GM19328 (cell line): ENCODE measurements around the gene CYB5R3.
"Not testable (repeated sequence)": the region's sequence is repeated elsewhere in the genome, so short reads cannot be mapped to it uniquely, and the experiment has no call there.

Source experiments
- ATAC-seq: cut with Tn5 transposase; IDR thresholded peaks from one replicate; pipeline ENCODE4 v1.9.1; 2021; ENCODE audit warnings: mild to moderate bottlenecking, moderate library complexity; ENCODE audit not compliant: unreplicated experiment

The CYB5R3 gene

DNA sequence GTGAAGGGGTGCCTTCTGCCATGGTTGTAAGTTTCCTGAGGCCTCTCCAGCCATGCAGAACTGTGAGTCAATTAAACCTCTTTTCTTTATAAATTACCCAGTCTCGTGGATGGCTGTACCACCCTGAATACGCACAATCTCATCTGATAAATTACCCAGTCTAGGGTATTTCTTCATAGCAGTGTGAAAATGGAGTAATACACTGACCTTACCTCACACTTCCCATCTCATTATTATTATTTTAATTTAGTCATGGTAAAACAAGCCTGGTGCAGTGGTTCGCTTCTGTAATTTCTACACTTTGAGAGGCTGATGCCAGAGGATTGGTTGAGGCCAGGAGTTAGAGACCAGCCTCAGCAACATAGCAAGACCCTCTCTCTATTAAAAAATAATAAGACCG lies 30.5 kb upstream of the CYB5R3 start:
- ATAC-seq: no peak

GRCh38 chr22:42678894-42679293 lies 29.7 kb upstream of the CYB5R3 start:
- ATAC-seq: no peak

GRCh38 chr22:42677936-42678335 lies 28.7 kb upstream of the CYB5R3 start:
- not testable (repeated sequence) for ATAC-seq

DNA sequence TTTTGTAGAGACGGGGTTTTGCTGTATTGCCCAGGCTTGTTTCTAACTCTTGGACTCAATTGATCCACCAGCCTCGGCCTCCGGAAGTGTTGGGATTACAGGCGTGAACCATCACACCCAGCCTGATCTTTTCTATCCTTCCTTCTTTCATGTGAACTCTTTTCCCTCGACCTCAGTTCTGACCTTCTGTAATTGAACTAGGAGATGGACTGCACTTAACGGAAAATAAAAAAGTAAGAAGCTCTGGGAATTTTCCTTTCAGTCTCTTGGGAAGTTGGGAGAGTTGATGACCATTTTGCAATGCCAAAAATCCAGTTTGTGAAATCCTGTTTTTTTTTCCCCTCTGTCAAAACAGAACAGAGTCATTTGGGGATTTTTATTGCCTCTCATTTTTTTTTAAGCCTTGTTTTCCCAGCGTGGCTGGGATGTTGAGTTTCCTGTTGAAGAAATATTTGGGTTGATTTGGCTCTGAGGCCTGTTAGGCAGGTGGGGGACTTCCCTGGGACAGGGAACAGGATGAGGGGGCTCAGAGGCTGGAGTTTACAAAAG lies 26.9 kb upstream of the CYB5R3 start:
- ATAC-seq: no peak

DNA sequence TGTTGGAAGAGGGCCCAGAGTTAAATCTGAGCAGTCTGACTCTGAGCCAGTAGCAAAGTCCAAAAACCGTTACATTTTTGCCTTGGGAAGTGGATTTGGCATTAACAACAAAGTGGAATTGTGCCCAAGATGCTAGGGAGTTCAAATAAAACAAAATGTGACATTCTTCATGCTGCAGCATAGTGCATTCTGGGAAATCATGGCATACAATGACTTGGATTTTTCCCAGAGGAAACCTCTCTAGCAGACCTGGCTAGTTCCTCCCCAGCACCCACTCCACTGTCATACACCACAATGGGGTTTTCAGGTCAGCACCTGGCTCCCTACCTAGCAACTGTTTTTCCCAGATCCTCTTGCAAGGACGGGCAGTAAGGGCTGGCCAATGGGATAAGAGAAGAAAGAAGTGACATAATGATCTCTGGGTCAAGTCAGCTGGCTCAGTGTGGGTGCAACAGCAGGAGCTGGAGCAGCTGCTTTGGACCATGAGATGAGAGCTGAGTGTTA lies 24.8 kb upstream of the CYB5R3 start:
- no peak for ATAC-seq

- not testable (repeated sequence) for ATAC-seq
Measured at GRCh38 chr22:42673071-42673470, 23.9 kb upstream of the CYB5R3 start.

DNA sequence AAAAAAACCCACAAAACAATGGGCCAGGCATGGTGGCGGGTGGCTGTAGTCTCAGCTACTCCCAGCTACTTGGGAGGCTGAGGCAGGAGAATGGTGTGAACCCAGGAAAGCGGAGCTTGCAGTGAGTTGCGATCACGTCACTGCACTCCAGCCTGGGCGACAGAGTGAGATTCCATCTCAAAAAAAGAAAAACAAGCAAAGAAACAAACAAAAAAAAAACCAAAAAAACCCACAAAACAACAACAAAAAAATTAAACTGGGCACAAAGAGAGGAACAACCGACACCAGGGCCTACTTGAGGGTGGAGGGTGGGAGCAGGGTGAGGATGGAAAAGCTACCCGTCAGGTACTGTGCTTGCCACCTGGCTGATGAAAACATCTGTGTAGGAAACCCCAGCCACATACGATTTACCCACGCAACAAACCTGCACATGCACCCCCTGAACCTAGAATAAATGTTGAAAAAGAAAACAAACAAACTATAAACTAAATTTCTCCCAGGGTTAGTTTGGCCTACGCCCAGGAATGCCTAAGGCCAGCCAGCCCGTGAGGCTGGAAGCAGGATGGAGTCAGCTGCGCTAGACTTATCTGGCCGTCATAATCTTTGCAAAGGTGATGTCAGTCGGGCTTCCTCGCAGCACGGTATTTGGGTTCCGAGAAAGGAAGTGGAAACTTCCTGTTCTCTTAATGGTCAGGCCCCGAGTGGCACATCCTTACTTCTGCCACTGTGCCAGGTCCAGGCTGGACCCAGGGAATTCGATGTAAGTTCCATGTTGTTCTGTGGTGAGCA lies 21.9 kb upstream of the CYB5R3 start:
- no peak for ATAC-seq

- ATAC-seq: no peak
Measured at GRCh38 chr22:42670046-42670445, 20.9 kb upstream of the CYB5R3 start.

- ATAC-seq: not testable (repeated sequence)
Measured at GRCh38 chr22:42666393-42666792, 17.2 kb upstream of the CYB5R3 start.

- no peak for ATAC-seq
Measured at GRCh38 chr22:42664976-42665831, 16.0 kb upstream of the CYB5R3 start.

- no peak for ATAC-seq
Measured at GRCh38 chr22:42661985-42662831, 13.0 kb upstream of the CYB5R3 start.

- no peak for ATAC-seq
Measured at GRCh38 chr22:42656578-42656977, 7.4 kb upstream of the CYB5R3 start.

DNA sequence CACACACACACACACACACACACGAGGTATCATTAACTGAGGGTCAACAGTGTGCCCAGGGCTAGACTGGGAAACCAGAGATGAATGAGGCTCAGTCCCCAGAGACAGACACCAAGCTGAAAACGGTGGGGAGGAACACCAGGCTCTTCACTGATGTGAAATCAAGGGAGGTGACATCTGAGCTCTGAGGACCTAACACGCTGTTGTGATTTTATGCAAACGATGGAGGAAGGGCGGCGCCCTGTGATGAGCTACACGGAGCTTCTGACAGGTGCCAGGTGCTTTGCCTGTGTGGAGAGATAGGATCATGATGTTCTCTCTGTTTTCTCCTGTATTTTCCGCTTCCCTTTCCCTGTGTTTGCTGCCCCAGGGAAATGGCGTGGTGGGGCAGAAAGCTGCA lies 6.5 kb upstream of the CYB5R3 start:
- ATAC-seq: no peak

- no peak for ATAC-seq
Measured at GRCh38 chr22:42654436-42655073, 5.4 kb upstream of the CYB5R3 start.

- no peak for ATAC-seq
Measured at GRCh38 chr22:42653999-42654398, 4.8 kb upstream of the CYB5R3 start.

GRCh38 chr22:42651134-42651533 lies 1.9 kb upstream of the CYB5R3 start:
- ATAC-seq: no peak

- ATAC-seq: peak; percentile 42
Measured at GRCh38 chr22:42648368-42649245, 585 bp downstream of the CYB5R3 start.

GRCh38 chr22:42648017-42648367 lies 1.2 kb downstream of the CYB5R3 start:
- no peak for ATAC-seq
